H9 (cell line): Measurements from ENCODE around the gene ZNF57. TPM values are rescaled to one million over a fixed set of nuclear protein-coding genes. Genes with fewer than 3 reads are reported as not detected.
A peak's percentile ranks its signal among the peaks of the same experiment; 100 is the strongest.

ENCODE experiments used
- DNase-seq: peaks from one replicate; pipeline ENCODE4 v3.0.0-alpha.2; 2017
- H2AFZ ChIP-seq: one replicate; pipeline ENCODE4 v1.6.1; 2013; ENCODE audit warnings: mild to moderate bottlenecking, low read length, control low read depth, moderate library complexity
- H2AK5ac ChIP-seq: 2 replicates; pipeline ENCODE4 v1.6.1; 2013; ENCODE audit warnings: low read length, control low read depth, mixed read lengths; ENCODE audit not compliant: insufficient read length
- H2BK120ac ChIP-seq: one replicate; pipeline ENCODE4 v1.6.1; 2013; ENCODE audit warnings: low read depth, mild to moderate bottlenecking, low read length, control low read depth, inconsistent platforms; ENCODE audit not compliant: poor library complexity, severe bottlenecking
- H2BK12ac ChIP-seq: 2 replicates; pipeline ENCODE4 v1.6.1; 2013; ENCODE audit warnings: low read length, control low read depth, mixed read lengths, low read depth; ENCODE audit not compliant: insufficient read length
- H2BK15ac ChIP-seq: 2 replicates; pipeline ENCODE4 v1.6.1; 2013; ENCODE audit warnings: low read depth, low read length, control low read depth
- H2BK20ac ChIP-seq: one replicate; pipeline ENCODE4 v1.6.1; 2013; ENCODE audit warnings: low read depth, mild to moderate bottlenecking, low read length, control low read depth, inconsistent platforms; ENCODE audit not compliant: poor library complexity, severe bottlenecking
- H2BK5ac ChIP-seq: 2 replicates; pipeline ENCODE4 v1.6.1; 2013; ENCODE audit warnings: low read length, control low read depth, mixed read lengths; ENCODE audit not compliant: insufficient read length
- H3K14ac ChIP-seq: 2 replicates; pipeline ENCODE4 v1.6.1; 2013; ENCODE audit warnings: low read length, control low read depth; ENCODE audit not compliant: insufficient read depth
- H3K18ac ChIP-seq: 2 replicates; pipeline ENCODE4 v1.6.1; 2013; ENCODE audit warnings: low read depth, mild to moderate bottlenecking, mixed read lengths, low read length, control low read depth; ENCODE audit not compliant: insufficient read length
- H3K23ac ChIP-seq: 2 replicates; pipeline ENCODE4 v1.6.1; 2013; ENCODE audit warnings: low read length, control low read depth, mixed read lengths, low read depth; ENCODE audit not compliant: insufficient read length
- H3K23me2 ChIP-seq: 2 replicates; pipeline ENCODE4 v1.6.1; 2013; ENCODE audit warnings: low read depth, mild to moderate bottlenecking, mixed read lengths, low read length, control low read depth; ENCODE audit not compliant: insufficient read length, poor library complexity, severe bottlenecking
- H3K27ac ChIP-seq: 2 replicates; pipeline ENCODE4 v1.5.1; 2013; ENCODE audit warnings: low read length, control low read depth, mixed read lengths, low read depth; ENCODE audit not compliant: insufficient read length
- H3K27me3 ChIP-seq: 2 replicates; pipeline ENCODE4 v1.6.1; 2013; ENCODE audit warnings: low read length, control low read depth, inconsistent platforms; ENCODE audit not compliant: insufficient read depth
- H3K4ac ChIP-seq: 2 replicates; pipeline ENCODE4 v1.6.1; 2013; ENCODE audit warnings: low read depth, mild to moderate bottlenecking, control low read depth, inconsistent platforms, low read length, moderate library complexity
- H3K4me1 ChIP-seq: 2 replicates; pipeline ENCODE4 v1.6.1; 2013; ENCODE audit warnings: low read length, control low read depth, inconsistent platforms; ENCODE audit not compliant: insufficient read depth
- H3K4me2 ChIP-seq: 2 replicates; pipeline ENCODE4 v1.6.1; 2013; ENCODE audit warnings: low read length, control low read depth, mixed read lengths; ENCODE audit not compliant: insufficient read length, insufficient read depth
- H3K56ac ChIP-seq: 2 replicates; pipeline ENCODE4 v1.6.1; 2013; ENCODE audit warnings: low read depth, mild to moderate bottlenecking, mixed read lengths, low read length, control low read depth; ENCODE audit not compliant: insufficient read length
- H3K79me1 ChIP-seq: 2 replicates; pipeline ENCODE4 v1.6.1; 2013; ENCODE audit warnings: low read depth, mild to moderate bottlenecking, moderate library complexity, low read length, control low read depth, inconsistent platforms; ENCODE audit not compliant: insufficient read depth, poor library complexity, severe bottlenecking
- H3K79me2 ChIP-seq: 2 replicates; pipeline ENCODE4 v1.6.1; 2013; ENCODE audit warnings: low read length, control low read depth, inconsistent platforms; ENCODE audit not compliant: insufficient read depth
- H3K9ac ChIP-seq: 2 replicates; pipeline ENCODE4 v1.6.1; 2013; ENCODE audit warnings: low read length, control low read depth, mixed read lengths; ENCODE audit not compliant: insufficient read length; ENCODE audit errors: extremely low read depth
- H3K9me3 ChIP-seq: one replicate; pipeline ENCODE4 v1.6.1; 2013; ENCODE audit warnings: low read depth, low read length, inconsistent platforms; ENCODE audit not compliant: control insufficient read depth
- H3T11ph ChIP-seq: one replicate; pipeline ENCODE4 v1.6.1; 2013; ENCODE audit warnings: mild to moderate bottlenecking, low read length, control low read depth, inconsistent platforms
- H4K20me1 ChIP-seq: one replicate; pipeline ENCODE4 v1.6.1; 2013; ENCODE audit not compliant: control insufficient read depth, insufficient read length, insufficient read depth
- H4K5ac ChIP-seq: 2 replicates; pipeline ENCODE4 v1.6.1; 2013; ENCODE audit warnings: low read depth, mild to moderate bottlenecking, mixed read lengths, low read length, control low read depth; ENCODE audit not compliant: insufficient read length
- H4K8ac ChIP-seq: replicated peaks from 2 replicates; pipeline ENCODE4 v1.6.1; 2013; ENCODE audit warnings: low read length, control low read depth, mixed read lengths, low read depth; ENCODE audit not compliant: insufficient read length
- H4K91ac ChIP-seq: 2 replicates; pipeline ENCODE4 v1.6.1; 2013; ENCODE audit warnings: low read depth, mild to moderate bottlenecking, moderate library complexity, mixed read lengths, low read length, control low read depth; ENCODE audit not compliant: insufficient read length
- H3K27ac Mint-ChIP-seq, 3 experiments: 2 replicates in 2 of 3; 3 replicates in 1 of 3; pipeline ENCODE4 v1.8.0; 2020 to 2021; ENCODE audit warnings: mixed read lengths in 3 of 3, mild to moderate bottlenecking in 1 of 3, moderate library complexity in 1 of 3
- H3K27me3 Mint-ChIP-seq: 2 replicates; pipeline ENCODE4 v1.8.0; 2021; ENCODE audit warnings: low read depth, mild to moderate bottlenecking, moderate library complexity, mixed read lengths
- H3K36me3 Mint-ChIP-seq, 3 experiments: 2 replicates in 2 of 3; 3 replicates in 1 of 3; pipeline ENCODE4 v1.8.0; 2020 to 2021; ENCODE audit warnings: low read depth in 3 of 3, mixed read lengths in 3 of 3; ENCODE audit not compliant: insufficient read depth in 1 of 3
- H3K4me1 Mint-ChIP-seq, 2 experiments: 2 replicates each; pipeline ENCODE4 v1.8.0; 2020; ENCODE audit warnings: mixed read lengths in 2 of 2
- H3K4me3 Mint-ChIP-seq, 2 experiments: 2 replicates in 1 of 2; 3 replicates in 1 of 2; pipeline ENCODE4 v1.8.0; 2020 to 2021; ENCODE audit warnings: mild to moderate bottlenecking in 2 of 2, mixed read lengths in 2 of 2, moderate library complexity in 1 of 2
- H3K9me3 Mint-ChIP-seq, 2 experiments: 2 replicates in 1 of 2; 3 replicates in 1 of 2; pipeline ENCODE4 v1.8.0; 2020; ENCODE audit warnings: mild to moderate bottlenecking in 2 of 2, mixed read lengths in 2 of 2, moderate library complexity in 1 of 2
- CTCF ChIP-seq: fragments of 200-600 bp; sonication (generic); conservative IDR thresholded peaks from 3 replicates; pipeline ENCODE4 v1.8.0; 2021; ENCODE audit warnings: antibody characterized with exemption, mild to moderate bottlenecking
- WGBS: extraction: QIAGEN DNeasy Blood & Tissue Kit; methylation state at CpG from one replicate; pipeline ENCODE4 v1.1.7; 2013; ENCODE audit warnings: missing lambda C conversion rate, low lambda C conversion rate, mixed read lengths; ENCODE audit not compliant: insufficient read length; ENCODE audit errors: extremely low coverage; 5-methylcytosine and 5-hydroxymethylcytosine counted together
- total RNA-seq: library from RNA; stranded (reverse); gene quantifications from 2 replicates; pipeline ENCODE4 v1.2.1, GENCODE V29; 2021

ZNF57 gene
- total RNA-seq, 1 experiment from 2014 or later: 7.8 TPM

DNA sequence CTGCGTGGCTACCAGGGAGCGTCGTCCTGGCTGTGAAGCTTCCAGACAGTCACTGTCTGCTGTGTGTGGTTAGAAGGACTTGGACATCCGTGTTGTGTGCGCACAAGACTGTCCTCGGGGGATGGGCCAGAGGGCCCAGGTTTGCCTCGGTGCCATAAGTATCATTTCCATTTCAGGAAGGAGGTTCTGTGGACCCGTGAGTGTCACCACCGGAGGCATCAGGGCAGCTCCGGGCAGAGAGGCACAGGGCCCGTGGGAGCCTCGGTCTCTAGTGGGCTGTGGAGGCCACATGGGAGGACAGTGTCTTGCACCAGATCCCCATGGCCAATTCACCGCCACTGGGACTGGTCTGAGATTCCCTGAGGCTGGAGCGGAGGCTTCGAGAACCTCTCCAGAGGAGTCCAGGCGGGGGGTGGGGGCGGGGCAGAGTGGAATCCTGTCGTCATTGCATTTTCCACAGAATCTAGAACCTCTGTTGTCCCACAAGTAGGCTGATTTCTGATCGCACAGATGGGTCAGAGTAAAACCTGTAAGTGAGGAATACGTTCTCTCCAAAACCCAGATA lies 6.0 kb downstream of the ZNF57 start:
- Histone ChIP-seq H3K56ac (no peak overlapping the region), H3T11ph (no peak overlapping the region), H3K14ac (no peak overlapping the region), H4K5ac (no peak overlapping the region), H3K23me2 (no peaks in the 10 kb centered on the region), H2BK15ac (no peak overlapping the region), H2AK5ac (no peak overlapping the region), H2BK5ac (no peak overlapping the region), H3K9me3 (no peaks in the 10 kb centered on the region), H3K79me1 (peaks cover 5% of the 10 kb centered on the region), H2BK20ac (no peak overlapping the region), H3K23ac (no peak overlapping the region), H2AFZ (no peak overlapping the region), H4K8ac (no peak overlapping the region), H3K4ac (no peak overlapping the region), H2BK120ac (no peak overlapping the region), H3K27ac (no peak overlapping the region), H3K79me2 (peaks cover 8% of the 10 kb centered on the region; the same call in 1 of the 2 replicates), H3K27me3 (no peaks in the 10 kb centered on the region), H3K4me1 (no peaks in the 10 kb centered on the region), H3K4me2 (no peak overlapping the region), H4K20me1 (no peaks in the 10 kb centered on the region), H3K9ac (no peak overlapping the region), H2BK12ac (no peak overlapping the region), H3K18ac (no peak overlapping the region), H4K91ac (no peak overlapping the region)
- Mint-ChIP-seq H3K36me3 (peaks cover 9 to 21% (median 14%) of the 10 kb centered on the region in 3 experiments), H3K9me3 (peaks cover 8 to 14% of the 10 kb centered on the region in 2 experiments), H3K4me1 (peaks cover 7 to 9% of the 10 kb centered on the region in 2 experiments), H3K27ac (peak overlapping the region in 1 of 3 experiments; percentile 34; a peak in 2 of 7 replicates), H3K27me3 (no peaks in the 10 kb centered on the region), H3K4me3 (no peak overlapping the region)
- TF ChIP-seq CTCF: no peak
- no peak for DNase-seq
- no CpG with 5 or more reads among the region's 20 CpGs for WGBS
